Transverse colon (tissue), 4 donors: Measurements from ENCODE around the gene CCNL2.

Source experiments
- POLR2A ChIP-seq: fragments of 450-650 bp; IDR thresholded peaks from one replicate; pipeline ENCODE4 v1.6.1; 2016; ENCODE audit warnings: antibody characterized with exemption, mild to moderate bottlenecking, moderate library complexity
- POLR2AphosphoS5 ChIP-seq, 3 donors: sonication (generic); formaldehyde crosslinking; IDR thresholded peaks; one replicate each; pipeline ENCODE4 v1.6.1; 2016; ENCODE audit warnings: antibody characterized with exemption in 3 of 3
- TF ChIP-seq, protein P1 (sequence below), 5 experiments: fragments of 200-600 bp in 3 of 5; fragments of 450-650 bp in 2 of 5; sonication (generic) in 3 of 5; IDR thresholded peaks; 1 replicate in 2 of 5; 2 replicates in 3 of 5; pipeline ENCODE4 v1.5.1; 2016 to 2017; ENCODE audit warnings: antibody characterized with exemption in 5 of 5, inconsistent platforms in 3 of 5, mild to moderate bottlenecking in 2 of 5, moderate library complexity in 1 of 5

DNA sequence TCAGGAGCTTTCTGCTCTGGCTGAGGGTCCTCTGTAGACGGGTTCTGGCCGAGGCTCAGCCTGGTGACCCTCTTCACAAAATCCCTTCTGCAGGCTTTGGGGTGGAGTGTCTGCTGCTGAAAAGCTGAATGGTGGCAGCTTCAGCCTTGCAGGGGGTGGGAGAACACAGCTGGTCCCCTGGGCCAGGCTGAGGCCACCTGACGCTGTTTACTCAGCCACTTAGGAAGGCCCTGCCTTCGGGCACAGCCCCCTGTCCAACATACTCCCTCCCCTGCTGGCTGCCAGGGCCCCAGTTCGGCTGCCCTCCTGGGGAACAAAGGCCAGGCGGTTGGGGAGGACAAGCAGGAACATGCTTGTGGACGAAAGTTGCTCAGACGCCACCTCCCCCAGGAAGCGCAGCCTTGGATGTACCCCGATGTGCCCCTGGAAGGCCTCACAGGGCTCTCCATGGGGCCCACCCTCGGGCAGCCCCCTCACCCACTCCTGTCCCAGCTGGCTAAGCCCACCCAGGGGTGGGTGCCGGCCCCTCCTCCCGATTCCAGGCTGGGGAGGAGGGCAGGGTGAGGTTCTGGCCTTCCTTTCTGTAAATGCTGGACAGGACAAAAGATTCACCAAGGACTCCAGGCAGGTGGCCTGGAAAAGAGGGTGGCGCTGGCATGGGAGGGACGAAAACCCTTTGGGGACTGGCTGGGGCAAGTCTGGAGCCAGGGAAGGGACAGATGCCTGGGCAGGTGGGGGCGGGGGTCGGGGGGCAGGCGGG, 22.2 kb upstream of the CCNL2 start, which contains the start of gene ANKRD65:
- TF ChIP-seq POLR2AphosphoS5 (IDR thresholded peaks at IDR 0.05) (no peak), POLR2A (no peak)
- TF ChIP-seq, protein P1, sequence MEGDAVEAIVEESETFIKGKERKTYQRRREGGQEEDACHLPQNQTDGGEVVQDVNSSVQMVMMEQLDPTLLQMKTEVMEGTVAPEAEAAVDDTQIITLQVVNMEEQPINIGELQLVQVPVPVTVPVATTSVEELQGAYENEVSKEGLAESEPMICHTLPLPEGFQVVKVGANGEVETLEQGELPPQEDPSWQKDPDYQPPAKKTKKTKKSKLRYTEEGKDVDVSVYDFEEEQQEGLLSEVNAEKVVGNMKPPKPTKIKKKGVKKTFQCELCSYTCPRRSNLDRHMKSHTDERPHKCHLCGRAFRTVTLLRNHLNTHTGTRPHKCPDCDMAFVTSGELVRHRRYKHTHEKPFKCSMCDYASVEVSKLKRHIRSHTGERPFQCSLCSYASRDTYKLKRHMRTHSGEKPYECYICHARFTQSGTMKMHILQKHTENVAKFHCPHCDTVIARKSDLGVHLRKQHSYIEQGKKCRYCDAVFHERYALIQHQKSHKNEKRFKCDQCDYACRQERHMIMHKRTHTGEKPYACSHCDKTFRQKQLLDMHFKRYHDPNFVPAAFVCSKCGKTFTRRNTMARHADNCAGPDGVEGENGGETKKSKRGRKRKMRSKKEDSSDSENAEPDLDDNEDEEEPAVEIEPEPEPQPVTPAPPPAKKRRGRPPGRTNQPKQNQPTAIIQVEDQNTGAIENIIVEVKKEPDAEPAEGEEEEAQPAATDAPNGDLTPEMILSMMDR (IDR thresholded peaks at IDR 0.05), result no peak
